ENCODE data around the gene CPXM2.

DNA sequence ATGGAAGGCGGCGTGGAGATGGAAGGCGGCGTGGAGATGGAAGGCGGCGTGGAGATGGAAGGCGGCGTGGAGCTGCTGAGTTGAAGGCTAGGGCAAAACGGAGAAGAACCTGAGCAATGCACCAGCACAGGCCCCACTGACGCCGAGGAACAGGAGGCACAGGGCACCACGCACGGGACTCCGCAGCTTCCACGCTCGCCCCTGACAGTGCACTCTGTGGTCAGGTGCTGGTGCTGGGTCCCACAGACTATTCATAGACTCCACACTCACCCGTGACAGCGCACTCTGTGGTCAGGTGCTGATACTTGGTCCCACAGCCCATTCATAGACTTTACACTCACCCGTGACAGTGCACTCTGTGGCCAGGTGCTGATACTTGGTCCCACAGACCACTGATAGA, 34.0 kb downstream of the CPXM2 start:
- TF ChIP-seq, protein P1, sequence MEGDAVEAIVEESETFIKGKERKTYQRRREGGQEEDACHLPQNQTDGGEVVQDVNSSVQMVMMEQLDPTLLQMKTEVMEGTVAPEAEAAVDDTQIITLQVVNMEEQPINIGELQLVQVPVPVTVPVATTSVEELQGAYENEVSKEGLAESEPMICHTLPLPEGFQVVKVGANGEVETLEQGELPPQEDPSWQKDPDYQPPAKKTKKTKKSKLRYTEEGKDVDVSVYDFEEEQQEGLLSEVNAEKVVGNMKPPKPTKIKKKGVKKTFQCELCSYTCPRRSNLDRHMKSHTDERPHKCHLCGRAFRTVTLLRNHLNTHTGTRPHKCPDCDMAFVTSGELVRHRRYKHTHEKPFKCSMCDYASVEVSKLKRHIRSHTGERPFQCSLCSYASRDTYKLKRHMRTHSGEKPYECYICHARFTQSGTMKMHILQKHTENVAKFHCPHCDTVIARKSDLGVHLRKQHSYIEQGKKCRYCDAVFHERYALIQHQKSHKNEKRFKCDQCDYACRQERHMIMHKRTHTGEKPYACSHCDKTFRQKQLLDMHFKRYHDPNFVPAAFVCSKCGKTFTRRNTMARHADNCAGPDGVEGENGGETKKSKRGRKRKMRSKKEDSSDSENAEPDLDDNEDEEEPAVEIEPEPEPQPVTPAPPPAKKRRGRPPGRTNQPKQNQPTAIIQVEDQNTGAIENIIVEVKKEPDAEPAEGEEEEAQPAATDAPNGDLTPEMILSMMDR (IDR thresholded peaks at IDR 0.05; ENCODE audit: insufficient read depth, low read length, poor library complexity, severe bottlenecking) = no peak
- no peak for TF ChIP-seq EZH2phosphoT487 (conservative IDR thresholded peaks at IDR 0.05; ENCODE audit: low read length)

All from SU-DHL-6 (cell line).